Measurements from ENCODE around the gene STMP1. TPM values are rescaled to one million over a fixed set of nuclear protein-coding genes. Genes with fewer than 3 reads are reported as not detected.

Gene STMP1
- total RNA-seq, 4 donors from 2014 or later = 4.4 to 28.5 (median 23.1) TPM

DNA sequence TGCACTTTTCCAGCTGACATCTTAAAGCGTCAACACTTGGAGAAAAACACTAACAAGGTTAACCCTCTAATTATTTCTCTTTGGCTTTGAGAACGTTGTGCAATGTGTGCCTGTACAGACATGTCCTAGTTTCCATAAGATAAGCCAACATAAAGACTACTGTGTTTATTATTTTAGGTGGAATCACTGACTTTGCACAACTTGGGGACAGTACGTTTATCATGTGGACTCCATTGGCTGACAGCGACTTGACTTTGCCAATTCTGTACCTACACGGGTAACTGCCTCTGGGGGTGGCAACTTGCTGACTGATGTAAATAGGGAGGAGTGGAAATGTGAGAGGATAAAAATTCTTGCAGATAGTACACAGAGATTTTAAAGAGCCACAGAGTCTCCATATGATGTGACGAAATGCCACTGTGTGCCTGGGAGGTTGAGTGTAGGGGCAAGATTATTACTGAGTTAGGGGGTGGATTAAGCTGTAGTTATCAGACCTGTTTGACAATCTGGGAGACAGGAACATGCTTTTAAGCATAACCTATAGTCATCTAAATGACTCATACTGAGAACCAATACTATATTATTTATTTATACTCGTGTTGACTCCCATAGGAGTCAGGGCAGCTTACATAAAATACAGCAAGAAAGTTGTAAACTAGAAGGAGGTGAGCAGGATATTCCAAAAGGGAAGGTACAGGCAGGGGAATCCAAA is 44.7 kb downstream of the STMP1 start:
- intact Hi-C loops (cut with DNase I; ENCODE audit: low total_unique reads) = no loop called here

DNA sequence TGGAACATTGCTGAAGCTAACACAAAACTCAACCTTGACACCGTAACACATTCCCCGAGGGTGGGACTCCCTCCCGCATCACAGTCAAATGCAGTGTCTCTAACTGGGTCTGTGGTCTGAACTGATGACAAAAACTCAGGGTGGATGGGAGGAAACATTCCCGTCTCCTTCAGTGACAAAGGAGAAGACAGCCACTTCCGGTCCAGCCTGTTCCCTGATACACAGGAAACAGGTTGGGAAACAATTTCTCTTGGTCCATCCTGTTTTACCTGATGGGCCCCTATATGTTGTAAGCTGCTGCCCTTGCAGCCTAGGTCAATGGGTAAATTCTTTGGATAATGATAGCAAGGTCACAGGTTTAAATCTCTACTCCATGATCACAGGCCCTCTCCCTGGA is 45.3 kb downstream of the STMP1 start:
- Histone ChIP-seq H3K9me3 (no peaks in the 10 kb centered on the region), H3K36me3 (no peaks in the 10 kb centered on the region), H3K27me3 (no peaks in the 10 kb centered on the region), H3K4me1 (no peaks in the 10 kb centered on the region), H3K4me3 (no peak overlapping the region), H3K27ac (no peak overlapping the region)
- DNase-seq = no peak
- intact Hi-C loops (cut with DNase I; ENCODE audit: low total_unique reads) = no loop called here
- no peak for TF ChIP-seq POLR2A (IDR thresholded peaks at IDR 0.05)
- TF ChIP-seq, protein P1, sequence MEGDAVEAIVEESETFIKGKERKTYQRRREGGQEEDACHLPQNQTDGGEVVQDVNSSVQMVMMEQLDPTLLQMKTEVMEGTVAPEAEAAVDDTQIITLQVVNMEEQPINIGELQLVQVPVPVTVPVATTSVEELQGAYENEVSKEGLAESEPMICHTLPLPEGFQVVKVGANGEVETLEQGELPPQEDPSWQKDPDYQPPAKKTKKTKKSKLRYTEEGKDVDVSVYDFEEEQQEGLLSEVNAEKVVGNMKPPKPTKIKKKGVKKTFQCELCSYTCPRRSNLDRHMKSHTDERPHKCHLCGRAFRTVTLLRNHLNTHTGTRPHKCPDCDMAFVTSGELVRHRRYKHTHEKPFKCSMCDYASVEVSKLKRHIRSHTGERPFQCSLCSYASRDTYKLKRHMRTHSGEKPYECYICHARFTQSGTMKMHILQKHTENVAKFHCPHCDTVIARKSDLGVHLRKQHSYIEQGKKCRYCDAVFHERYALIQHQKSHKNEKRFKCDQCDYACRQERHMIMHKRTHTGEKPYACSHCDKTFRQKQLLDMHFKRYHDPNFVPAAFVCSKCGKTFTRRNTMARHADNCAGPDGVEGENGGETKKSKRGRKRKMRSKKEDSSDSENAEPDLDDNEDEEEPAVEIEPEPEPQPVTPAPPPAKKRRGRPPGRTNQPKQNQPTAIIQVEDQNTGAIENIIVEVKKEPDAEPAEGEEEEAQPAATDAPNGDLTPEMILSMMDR (IDR thresholded peaks at IDR 0.05) = no peak

More for the DNA sequence above, 44.7 kb downstream of the STMP1 start:
- H3K4me1 ChIP-seq = no peaks in the 10 kb centered on the region
- no peak for TF ChIP-seq POLR2A (IDR thresholded peaks at IDR 0.05)
- TF ChIP-seq, protein P1 (IDR thresholded peaks at IDR 0.05) = no peak
- H3K27me3 ChIP-seq = no peaks in the 10 kb centered on the region
- no peak overlapping the region for H3K4me3 ChIP-seq
- H3K36me3 ChIP-seq = no peaks in the 10 kb centered on the region
- no peak overlapping the region for H3K27ac ChIP-seq
- DNase-seq = no peak
- H3K9me3 ChIP-seq = no peaks in the 10 kb centered on the region

DNA sequence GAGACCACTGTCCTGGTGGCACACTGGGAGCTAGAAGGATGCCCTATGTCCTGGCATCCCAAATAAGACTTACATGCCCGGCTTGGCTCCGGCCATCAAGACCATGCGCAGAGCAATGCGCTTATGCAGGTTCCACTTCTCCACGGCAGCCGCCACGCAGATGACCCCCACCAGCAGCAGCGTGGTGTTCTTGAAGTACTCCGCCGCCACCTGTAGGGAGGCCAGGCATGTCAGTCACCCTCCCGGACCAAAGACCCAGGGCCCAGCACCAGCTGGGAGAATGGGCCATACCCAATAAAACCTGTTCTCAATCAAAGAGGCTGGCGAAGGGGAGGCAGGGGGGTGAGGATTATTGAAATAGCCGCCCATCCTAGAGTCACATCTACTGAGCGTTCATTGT is 45.7 kb downstream of the STMP1 start:
- no peak for DNase-seq
- intact Hi-C loops (cut with DNase I; ENCODE audit: low total_unique reads) = no loop called here
- H3K9me3 ChIP-seq = no peaks in the 10 kb centered on the region
- H3K27ac ChIP-seq = no peak overlapping the region
- no peaks in the 10 kb centered on the region for H3K27me3 ChIP-seq
- no peaks in the 10 kb centered on the region for H3K36me3 ChIP-seq
- no peak overlapping the region for H3K4me3 ChIP-seq
- TF ChIP-seq, protein P1 (IDR thresholded peaks at IDR 0.05) = no peak
- TF ChIP-seq POLR2A (IDR thresholded peaks at IDR 0.05) = no peak
- no peaks in the 10 kb centered on the region for H3K4me1 ChIP-seq

DNA sequence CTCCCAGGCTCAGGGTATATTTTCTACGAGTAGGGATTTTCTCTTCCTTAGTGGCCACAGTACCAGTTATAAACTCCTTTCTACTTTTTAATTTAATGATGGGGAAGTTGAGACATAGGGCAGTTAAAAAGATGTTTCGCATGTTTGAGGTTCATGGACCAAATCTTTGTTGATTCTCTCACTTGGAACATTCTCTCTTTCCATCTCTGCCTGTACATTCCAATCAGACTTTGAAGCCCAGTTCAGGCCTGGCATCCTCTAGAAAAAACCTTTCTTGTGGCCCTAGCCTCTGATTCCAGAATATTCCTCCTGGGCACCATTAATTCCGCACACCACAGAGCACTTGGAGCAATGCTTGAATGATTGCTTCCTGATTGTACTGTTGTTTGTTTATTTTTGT is 47.2 kb downstream of the STMP1 start:
- Histone ChIP-seq H3K36me3 (no peaks in the 10 kb centered on the region), H3K9me3 (no peaks in the 10 kb centered on the region), H3K27me3 (no peaks in the 10 kb centered on the region), H3K27ac (no peak overlapping the region), H3K4me3 (no peak overlapping the region), H3K4me1 (no peaks in the 10 kb centered on the region)
- intact Hi-C loops (cut with DNase I; ENCODE audit: low total_unique reads) = no loop called here
- no peak for DNase-seq
- TF ChIP-seq POLR2A (IDR thresholded peaks at IDR 0.05) = no peak
- TF ChIP-seq, protein P1 (IDR thresholded peaks at IDR 0.05) = no peak

DNA sequence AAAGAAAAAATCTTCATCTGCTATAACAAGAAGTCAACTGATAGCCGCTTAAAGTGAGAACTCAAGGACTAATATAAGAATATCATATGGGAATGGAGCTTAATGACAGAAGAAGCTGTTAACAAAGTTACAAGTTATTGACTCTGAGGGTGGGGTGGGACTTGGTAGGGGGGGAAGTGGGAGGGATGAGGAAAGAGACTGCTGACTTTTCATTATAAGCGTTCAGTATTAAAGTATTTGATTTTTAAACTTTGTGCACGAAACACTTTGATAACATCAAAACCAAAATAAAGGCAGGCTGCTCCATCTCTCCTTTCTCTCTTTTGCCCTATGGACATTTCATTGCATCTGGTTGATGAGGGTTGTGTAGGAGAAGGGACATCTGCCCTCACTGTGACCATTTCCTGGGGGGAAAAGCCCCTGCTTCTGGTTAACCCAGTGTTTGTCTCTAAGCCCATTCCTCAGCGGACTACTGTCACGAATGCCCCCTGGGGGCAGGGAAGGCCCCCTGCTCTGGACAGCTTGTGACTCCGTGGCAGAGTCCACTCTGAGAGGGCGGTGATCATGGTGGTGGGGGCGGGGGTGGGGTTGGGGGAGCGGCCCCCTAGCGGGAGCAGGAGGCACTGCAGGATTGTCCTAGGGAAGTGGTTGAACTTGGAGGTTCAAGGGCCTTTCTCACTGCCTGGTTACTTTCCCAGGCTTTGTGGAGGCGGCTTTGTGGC is 48.3 kb downstream of the STMP1 start:
- Histone ChIP-seq H3K9me3 (no peaks in the 10 kb centered on the region), H3K27ac (no peak overlapping the region), H3K36me3 (no peaks in the 10 kb centered on the region), H3K27me3 (no peaks in the 10 kb centered on the region), H3K4me1 (no peaks in the 10 kb centered on the region), H3K4me3 (no peak overlapping the region)
- no peak for DNase-seq
- TF ChIP-seq, protein P1 (IDR thresholded peaks at IDR 0.05) = peak in 1 of 4 experiments; percentile 54
- no peak for TF ChIP-seq POLR2A (IDR thresholded peaks at IDR 0.05)
- intact Hi-C loops (cut with DNase I; ENCODE audit: low total_unique reads) = no loop called here

Data from uterus (tissue), 4 donors.